Measurements from ENCODE around the gene EMX1. TPM values are rescaled to one million over a fixed set of nuclear protein-coding genes. Genes with fewer than 3 reads are reported as not detected.

The EMX1 gene
- total RNA-seq, 1 donor, result not detected

GRCh38 chr2:72919414-72920317, 2.3 kb downstream of the EMX1 start:
- DNase-seq (ENCODE audit: low read depth), result no peak
- H3K4me3 ChIP-seq (ENCODE audit: low read depth, low read length), result no peak overlapping the region
- no peak for TF ChIP-seq CTCF (IDR thresholded peaks at IDR 0.05; ENCODE audit: insufficient read depth, low read depth, low read length)

GRCh38 chr2:72920318-72921087, 3.2 kb downstream of the EMX1 start:
- DNase-seq (ENCODE audit: low read depth), result peak; percentile 22
- H3K4me3 ChIP-seq (ENCODE audit: low read depth, low read length), result peak overlapping the region; percentile 9
- no peak for TF ChIP-seq CTCF (IDR thresholded peaks at IDR 0.05; ENCODE audit: insufficient read depth, low read depth, low read length)

- no peak for DNase-seq (ENCODE audit: low read depth)
- no peak overlapping the region for H3K4me3 ChIP-seq (ENCODE audit: low read depth, low read length)
Measured at GRCh38 chr2:72921088-72921851, 4.0 kb downstream of the EMX1 start.

GRCh38 chr2:72921853-72922252, 4.5 kb downstream of the EMX1 start:
- no peak overlapping the region for H3K4me3 ChIP-seq (ENCODE audit: low read depth, low read length)
- no peak for TF ChIP-seq CTCF (IDR thresholded peaks at IDR 0.05; ENCODE audit: insufficient read depth, low read depth, low read length)
- no peak for DNase-seq (ENCODE audit: low read depth)

More at GRCh38 chr2:72921088-72921851, 4.0 kb downstream of the EMX1 start:
- no peak for TF ChIP-seq CTCF (IDR thresholded peaks at IDR 0.05; ENCODE audit: insufficient read depth, low read depth, low read length)

GRCh38 chr2:72923833-72924352, 6.6 kb downstream of the EMX1 start:
- no peak overlapping the region for H3K4me3 ChIP-seq (ENCODE audit: low read depth, low read length)
- TF ChIP-seq CTCF (IDR thresholded peaks at IDR 0.05; ENCODE audit: insufficient read depth, low read depth, low read length), result no peak
- DNase-seq (ENCODE audit: low read depth), result no peak
